Muscle layer of duodenum (tissue), 2 donors: ENCODE measurements around the gene FAM193A.
"Not testable (repeated sequence)": the region's sequence is repeated elsewhere in the genome, so short reads cannot be mapped to it uniquely, and the experiment has no call there.

ENCODE experiments used
- H3K27ac ChIP-seq: one replicate; pipeline ENCODE4 v1.7.0; 2013; ENCODE audit warnings: mild to moderate bottlenecking, low read length
- H3K27me3 ChIP-seq: one replicate; pipeline ENCODE4 v1.7.0; 2013; ENCODE audit warnings: low read depth, mild to moderate bottlenecking, control low read depth, low read length
- H3K36me3 ChIP-seq, 2 donors: one replicate each; pipeline ENCODE4 v1.7.0; 2013; ENCODE audit warnings: low read length in 2 of 2, control low read depth in 1 of 2, mild to moderate bottlenecking in 1 of 2; ENCODE audit not compliant: insufficient read depth in 2 of 2, control insufficient read depth in 1 of 2
- H3K4me1 ChIP-seq, 2 donors: one replicate each; pipeline ENCODE4 v1.7.0; 2013; ENCODE audit warnings: low read length in 2 of 2, mild to moderate bottlenecking in 2 of 2, control low read depth in 1 of 2, moderate library complexity in 1 of 2; ENCODE audit not compliant: insufficient read depth in 2 of 2, control insufficient read depth in 1 of 2
- H3K4me3 ChIP-seq, 2 donors: one replicate each; pipeline ENCODE4 v1.7.0; 2013; ENCODE audit warnings: low read length in 2 of 2, low read depth in 1 of 2, mild to moderate bottlenecking in 1 of 2
- H3K9me3 ChIP-seq, 2 donors: one replicate each; pipeline ENCODE4 v1.7.0; 2013; ENCODE audit warnings: low read length in 2 of 2, control low read depth in 1 of 2, mild to moderate bottlenecking in 1 of 2; ENCODE audit not compliant: control insufficient read depth in 1 of 2
- donor health status: healthy.

FAM193A gene

GRCh38 chr4:2733001-2733843 is 196.8 kb downstream of the FAM193A start:
- Histone ChIP-seq H3K36me3 (peaks cover 17 to 44% of the 10 kb centered on the region in 2 donors), H3K4me3 (no peak overlapping the region), H3K4me1 (no peaks in the 10 kb centered on the region), H3K27me3 (no peaks in the 10 kb centered on the region), H3K9me3 (no peaks in the 10 kb centered on the region), H3K27ac (no peak overlapping the region)

GRCh38 chr4:2733844-2734574 is 197.6 kb downstream of the FAM193A start:
- Histone ChIP-seq H3K27ac (no peak overlapping the region), H3K4me3 (no peak overlapping the region), H3K36me3 (peaks cover 17 to 42% of the 10 kb centered on the region in 2 donors), H3K9me3 (no peaks in the 10 kb centered on the region), H3K27me3 (no peaks in the 10 kb centered on the region), H3K4me1 (no peaks in the 10 kb centered on the region)

- Histone ChIP-seq H3K9me3 (no peaks in the 10 kb centered on the region), H3K4me1 (no peaks in the 10 kb centered on the region), H3K27ac (no peak overlapping the region)
These were observed 198.2 kb downstream of the FAM193A start for GRCh38 chr4:2734612-2735011.

GRCh38 chr4:2735869-2736268 is 199.4 kb downstream of the FAM193A start:
- H3K27me3 ChIP-seq = no peaks in the 10 kb centered on the region
- H3K27ac ChIP-seq = no peak overlapping the region
- H3K4me1 ChIP-seq = no peaks in the 10 kb centered on the region
- H3K4me3 ChIP-seq = no peak overlapping the region
- no peaks in the 10 kb centered on the region for H3K9me3 ChIP-seq
- H3K36me3 ChIP-seq = peaks cover 17 to 29% of the 10 kb centered on the region in 2 donors

More at GRCh38 chr4:2734612-2735011, 198.2 kb downstream of the FAM193A start:
- H3K4me3 ChIP-seq = no peak overlapping the region
- H3K27me3 ChIP-seq = no peaks in the 10 kb centered on the region
- peaks cover 17 to 36% of the 10 kb centered on the region in 2 donors for H3K36me3 ChIP-seq

- peaks cover 8 to 27% of the 10 kb centered on the region in 2 donors for H3K36me3 ChIP-seq
- not testable (repeated sequence) for H3K27ac ChIP-seq, H3K4me3 ChIP-seq, H3K27me3 ChIP-seq, H3K4me1 ChIP-seq, H3K9me3 ChIP-seq
These were observed 201.8 kb downstream of the FAM193A start for GRCh38 chr4:2738296-2738695.

GRCh38 chr4:2741626-2742025 is 205.2 kb downstream of the FAM193A start:
- no peak overlapping the region for H3K27ac ChIP-seq
- no peak overlapping the region for H3K4me3 ChIP-seq
- no peaks in the 10 kb centered on the region for H3K27me3 ChIP-seq
- no peaks in the 10 kb centered on the region for H3K4me1 ChIP-seq
- H3K9me3 ChIP-seq = no peaks in the 10 kb centered on the region
- peaks cover 31 to 54% of the 10 kb centered on the region in 2 donors for H3K36me3 ChIP-seq

GRCh38 chr4:2742081-2742822 is 205.8 kb downstream of the FAM193A start:
- Histone ChIP-seq H3K4me1 (no peaks in the 10 kb centered on the region), H3K27me3 (no peaks in the 10 kb centered on the region), H3K36me3 (peaks cover 37 to 60% of the 10 kb centered on the region in 2 donors), H3K27ac (no peak overlapping the region), H3K4me3 (no peak overlapping the region), H3K9me3 (no peaks in the 10 kb centered on the region)

GRCh38 chr4:2742823-2743517 is 206.5 kb downstream of the FAM193A start:
- H3K9me3 ChIP-seq = no peaks in the 10 kb centered on the region
- H3K27ac ChIP-seq = no peak overlapping the region
- peaks cover 44 to 66% of the 10 kb centered on the region in 2 donors for H3K36me3 ChIP-seq

GRCh38 chr4:2743518-2744445 is 207.3 kb downstream of the FAM193A start:
- H3K27ac ChIP-seq = no peak overlapping the region
- H3K4me3 ChIP-seq = no peak overlapping the region
- H3K4me1 ChIP-seq = no peaks in the 10 kb centered on the region
- no peaks in the 10 kb centered on the region for H3K9me3 ChIP-seq
- H3K36me3 ChIP-seq = peaks cover 44 to 66% of the 10 kb centered on the region in 2 donors
- H3K27me3 ChIP-seq = no peaks in the 10 kb centered on the region

More at GRCh38 chr4:2742823-2743517, 206.5 kb downstream of the FAM193A start:
- H3K4me3 ChIP-seq = no peak overlapping the region
- H3K27me3 ChIP-seq = no peaks in the 10 kb centered on the region
- no peaks in the 10 kb centered on the region for H3K4me1 ChIP-seq
